ENCODE results near the gene RNF5. TPM values are rescaled to one million over a fixed set of nuclear protein-coding genes. Genes with fewer than 3 reads are reported as not detected.

Gene RNF5
- total and polyA plus RNA-seq, 7 donors: 52.0 to 122 (median 91.1) TPM

DNA sequence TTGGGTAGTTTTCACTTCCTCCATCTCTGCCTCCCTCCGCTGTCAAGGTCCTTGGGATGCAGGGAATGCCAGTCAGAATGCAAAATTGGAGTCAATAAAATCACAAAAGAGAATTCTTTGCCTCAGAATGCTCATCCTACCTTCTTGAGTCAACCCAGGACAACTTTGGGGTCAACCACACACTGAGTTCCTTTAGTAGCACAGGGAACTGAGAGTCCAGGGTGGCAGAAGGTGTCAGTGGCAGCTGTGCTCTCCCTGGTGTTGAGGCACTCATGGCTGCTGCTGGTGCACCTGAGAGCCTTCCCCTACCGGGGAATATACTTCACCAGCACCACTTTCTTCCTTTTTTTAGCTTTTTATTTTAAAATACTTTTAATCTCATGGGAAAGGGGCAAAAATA is 46.5 kb downstream of the RNF5 start:
- Histone ChIP-seq H3K27me3 (ENCODE audit: insufficient read depth in 3 of 3, low read length in 2 of 3) (peaks cover 0 to 4% (median 0%) of the 10 kb centered on the region in 3 donors), H3K27ac (no peak overlapping the region), H3K4me1 (no peaks in the 10 kb centered on the region), H3K9me3 (no peaks in the 10 kb centered on the region), H3K36me3 (ENCODE audit: insufficient read depth in 1 of 2, low read depth in 1 of 2) (no peaks in the 10 kb centered on the region), H3K4me3 (no peak overlapping the region)
- intact Hi-C loops (cut with DNase I): no loop called here
- ATAC-seq: no peak
- no peak for DNase-seq
- TF ChIP-seq, protein P1, sequence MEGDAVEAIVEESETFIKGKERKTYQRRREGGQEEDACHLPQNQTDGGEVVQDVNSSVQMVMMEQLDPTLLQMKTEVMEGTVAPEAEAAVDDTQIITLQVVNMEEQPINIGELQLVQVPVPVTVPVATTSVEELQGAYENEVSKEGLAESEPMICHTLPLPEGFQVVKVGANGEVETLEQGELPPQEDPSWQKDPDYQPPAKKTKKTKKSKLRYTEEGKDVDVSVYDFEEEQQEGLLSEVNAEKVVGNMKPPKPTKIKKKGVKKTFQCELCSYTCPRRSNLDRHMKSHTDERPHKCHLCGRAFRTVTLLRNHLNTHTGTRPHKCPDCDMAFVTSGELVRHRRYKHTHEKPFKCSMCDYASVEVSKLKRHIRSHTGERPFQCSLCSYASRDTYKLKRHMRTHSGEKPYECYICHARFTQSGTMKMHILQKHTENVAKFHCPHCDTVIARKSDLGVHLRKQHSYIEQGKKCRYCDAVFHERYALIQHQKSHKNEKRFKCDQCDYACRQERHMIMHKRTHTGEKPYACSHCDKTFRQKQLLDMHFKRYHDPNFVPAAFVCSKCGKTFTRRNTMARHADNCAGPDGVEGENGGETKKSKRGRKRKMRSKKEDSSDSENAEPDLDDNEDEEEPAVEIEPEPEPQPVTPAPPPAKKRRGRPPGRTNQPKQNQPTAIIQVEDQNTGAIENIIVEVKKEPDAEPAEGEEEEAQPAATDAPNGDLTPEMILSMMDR (IDR thresholded peaks at IDR 0.05): no peak
- 77 to 82% (median 78%) methylated on average over 2 of the region's 2 CpGs for WGBS, 3 donors

- H3K4me1 ChIP-seq: no peaks in the 10 kb centered on the region
- ATAC-seq (no peak), DNase-seq (no peak)
- no peaks in the 10 kb centered on the region for H3K27me3 ChIP-seq (ENCODE audit: insufficient read depth in 3 of 3, low read length in 2 of 3)
- intact Hi-C loops (cut with DNase I): no loop called here
- H3K4me3 ChIP-seq: no peak overlapping the region
- no peak overlapping the region for H3K27ac ChIP-seq
- no peaks in the 10 kb centered on the region for H3K9me3 ChIP-seq
- H3K36me3 ChIP-seq (ENCODE audit: insufficient read depth in 1 of 2, low read depth in 1 of 2): no peaks in the 10 kb centered on the region
- 90 to 93% (median 92%) methylated on average over 7 of the region's 7 CpGs for WGBS, 3 donors
- TF ChIP-seq, protein P1 (IDR thresholded peaks at IDR 0.05): no peak
Observed at GRCh38 chr6:32226434-32226833, 48.2 kb downstream of the RNF5 start.

Other genes with a start within 250 kb of the RNF5 start
- gene CFB, start 232.3 kb upstream of the RNF5 start, total RNA-seq: 1 to 10 TPM; 2.5 to 5.8 (median 3.4) TPM
- gene CFB, start 232.3 kb upstream of the RNF5 start, polyA plus RNA-seq: 1 to 10 TPM; 1.6 to 2.3 (median 1.8) TPM
- 10 to 100 TPM; 47.2 to 52.3 (median 48.7) TPM for gene NELFE, start 219.4 kb upstream of the RNF5 start, total RNA-seq
- gene NELFE, start 219.4 kb upstream of the RNF5 start, polyA plus RNA-seq: 10 to 100 TPM; 44.3 to 86.9 (median 85.4) TPM
- gene SKIC2, start 219.2 kb upstream of the RNF5 start, total RNA-seq: 10 to 100 TPM; 27.9 to 31.0 (median 29.2) TPM
- gene SKIC2, start 219.2 kb upstream of the RNF5 start, polyA plus RNA-seq: 10 to 100 TPM; 26.9 to 36.6 (median 31.8) TPM
- 10 to 100 TPM in 2 of 4 donors, 1 to 10 TPM in 2; 7.4 to 12.9 (median 9.9) TPM for gene DXO, start 206.3 kb upstream of the RNF5 start, total RNA-seq
- 10 to 100 TPM in 1 of 3 donors, 1 to 10 TPM in 2; 8.0 to 20.6 (median 9.2) TPM for gene DXO, start 206.3 kb upstream of the RNF5 start, polyA plus RNA-seq
- 10 to 100 TPM in 3 of 4 donors, 1 to 10 TPM in 1; 5.6 to 13.2 (median 10.9) TPM for gene C4A, start 196.3 kb upstream of the RNF5 start, total RNA-seq
- 1 to 10 TPM; 3.0 to 3.2 (median 3.1) TPM for gene C4A, start 196.3 kb upstream of the RNF5 start, polyA plus RNA-seq
- 10 to 100 TPM in 1 of 4 donors, 1 to 10 TPM in 3; 5.6 to 12.6 (median 9.4) TPM for gene C4B, start 163.6 kb upstream of the RNF5 start, total RNA-seq
- gene C4B, start 163.6 kb upstream of the RNF5 start, polyA plus RNA-seq: 1 to 10 TPM; 2.6 to 3.3 (median 2.7) TPM
- gene CYP21A2, start 140.0 kb upstream of the RNF5 start, total RNA-seq: 1 to 10 TPM in 1 of 4 donors, under 1 TPM in 1, not detected in 2; 0.19 to 9.9 TPM
- under 1 TPM in 2 of 3 donors, not detected in 1; 0.05 to 0.10 TPM for gene CYP21A2, start 140.0 kb upstream of the RNF5 start, polyA plus RNA-seq
- gene TNXB, start 69.1 kb upstream of the RNF5 start, total RNA-seq: 10 to 100 TPM; 14.5 to 26.1 (median 23.9) TPM
- 10 to 100 TPM in 1 of 3 donors, 1 to 10 TPM in 2; 7.0 to 13.6 (median 9.1) TPM for gene TNXB, start 69.1 kb upstream of the RNF5 start, polyA plus RNA-seq
- gene ATF6B, start 50.2 kb upstream of the RNF5 start, total RNA-seq: 10 to 100 TPM; 17.2 to 23.8 (median 19.9) TPM
- gene ATF6B, start 50.2 kb upstream of the RNF5 start, polyA plus RNA-seq: 10 to 100 TPM; 13.0 to 35.2 (median 15.1) TPM
- 1 to 10 TPM; 2.1 to 4.3 (median 4.1) TPM for gene FKBPL, start 48.1 kb upstream of the RNF5 start, total RNA-seq
- 10 to 100 TPM in 1 of 3 donors, 1 to 10 TPM in 2; 8.2 to 12.2 (median 9.9) TPM for gene FKBPL, start 48.1 kb upstream of the RNF5 start, polyA plus RNA-seq
- under 1 TPM; 0.08 to 0.51 (median 0.16) TPM for gene PRRT1, start 26.5 kb upstream of the RNF5 start, total RNA-seq
- under 1 TPM; 0.22 to 0.28 (median 0.26) TPM for gene PRRT1, start 26.5 kb upstream of the RNF5 start, polyA plus RNA-seq
- 10 to 100 TPM; 11.3 to 15.1 (median 14.0) TPM for gene PPT2, start 24.3 kb upstream of the RNF5 start, total RNA-seq
- 10 to 100 TPM; 12.5 to 28.3 (median 18.0) TPM for gene PPT2, start 24.3 kb upstream of the RNF5 start, polyA plus RNA-seq
- gene EGFL8, start 13.8 kb upstream of the RNF5 start, total RNA-seq: 1 to 10 TPM; 2.0 to 7.0 (median 3.7) TPM
- gene EGFL8, start 13.8 kb upstream of the RNF5 start, polyA plus RNA-seq: 1 to 10 TPM; 2.1 to 4.0 (median 3.6) TPM
- 10 to 100 TPM; 36.8 to 59.8 (median 47.7) TPM for gene AGPAT1, start 2.3 kb upstream of the RNF5 start, total RNA-seq
- 10 to 100 TPM; 35.0 to 77.8 (median 38.0) TPM for gene AGPAT1, start 2.3 kb upstream of the RNF5 start, polyA plus RNA-seq
- 1 to 10 TPM in 3 of 4 donors, under 1 TPM in 1; 0.85 to 2.0 (median 1.4) TPM for gene AGER, start 5.8 kb downstream of the RNF5 start, total RNA-seq
- gene AGER, start 5.8 kb downstream of the RNF5 start, polyA plus RNA-seq: 1 to 10 TPM in 1 of 3 donors, under 1 TPM in 2; 0.79 to 1.7 (median 0.91) TPM
- gene PBX2, start 11.8 kb downstream of the RNF5 start, total RNA-seq: 10 to 100 TPM; 36.1 to 46.7 (median 37.5) TPM
- 10 to 100 TPM; 20.4 to 27.4 (median 22.1) TPM for gene PBX2, start 11.8 kb downstream of the RNF5 start, polyA plus RNA-seq
- gene GPSM3, start 14.2 kb downstream of the RNF5 start, total RNA-seq: 1 to 10 TPM; 1.7 to 5.1 (median 3.5) TPM
- 1 to 10 TPM; 1.5 to 2.7 (median 2.6) TPM for gene GPSM3, start 14.2 kb downstream of the RNF5 start, polyA plus RNA-seq
- 10 to 100 TPM; 11.3 to 16.6 (median 13.7) TPM for gene NOTCH4, start 45.7 kb downstream of the RNF5 start, total RNA-seq
- 10 to 100 TPM in 2 of 3 donors, 1 to 10 TPM in 1; 9.7 to 19.5 (median 10.4) TPM for gene NOTCH4, start 45.7 kb downstream of the RNF5 start, polyA plus RNA-seq
- not detected for gene TSBP1, start 193.5 kb downstream of the RNF5 start, total RNA-seq
- gene TSBP1, start 193.5 kb downstream of the RNF5 start, polyA plus RNA-seq: not detected
- not detected for gene BTNL2, start 228.8 kb downstream of the RNF5 start, total RNA-seq
- gene BTNL2, start 228.8 kb downstream of the RNF5 start, polyA plus RNA-seq: not detected